CD4-positive, alpha-beta T cell treated with Interleukin-4 for 1 hour (primary cell): ENCODE results near the gene CYP2A6.

Experiments
- DNase-seq, 2 donors: peaks; one replicate each; pipeline ENCODE4 v3.0.0-alpha.2; 2020 to 2022

Gene CYP2A6

DNA sequence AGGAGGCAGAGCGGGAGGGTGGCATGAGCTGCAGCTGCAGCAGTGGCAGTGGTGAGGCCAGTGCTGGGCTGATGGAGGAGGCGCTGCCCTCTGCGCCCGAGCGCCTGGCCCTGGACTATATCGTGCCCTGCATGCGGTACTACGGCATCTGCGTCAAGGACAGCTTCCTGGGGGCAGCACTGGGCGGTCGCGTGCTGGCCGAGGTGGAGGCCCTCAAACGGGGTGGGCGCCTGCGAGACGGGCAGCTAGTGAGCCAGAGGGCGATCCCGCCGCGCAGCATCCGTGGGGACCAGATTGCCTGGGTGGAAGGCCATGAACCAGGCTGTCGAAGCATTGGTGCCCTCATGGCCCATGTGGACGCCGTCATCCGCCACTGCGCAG lies 49.3 kb downstream of the CYP2A6 start:
- no peak for DNase-seq

DNA sequence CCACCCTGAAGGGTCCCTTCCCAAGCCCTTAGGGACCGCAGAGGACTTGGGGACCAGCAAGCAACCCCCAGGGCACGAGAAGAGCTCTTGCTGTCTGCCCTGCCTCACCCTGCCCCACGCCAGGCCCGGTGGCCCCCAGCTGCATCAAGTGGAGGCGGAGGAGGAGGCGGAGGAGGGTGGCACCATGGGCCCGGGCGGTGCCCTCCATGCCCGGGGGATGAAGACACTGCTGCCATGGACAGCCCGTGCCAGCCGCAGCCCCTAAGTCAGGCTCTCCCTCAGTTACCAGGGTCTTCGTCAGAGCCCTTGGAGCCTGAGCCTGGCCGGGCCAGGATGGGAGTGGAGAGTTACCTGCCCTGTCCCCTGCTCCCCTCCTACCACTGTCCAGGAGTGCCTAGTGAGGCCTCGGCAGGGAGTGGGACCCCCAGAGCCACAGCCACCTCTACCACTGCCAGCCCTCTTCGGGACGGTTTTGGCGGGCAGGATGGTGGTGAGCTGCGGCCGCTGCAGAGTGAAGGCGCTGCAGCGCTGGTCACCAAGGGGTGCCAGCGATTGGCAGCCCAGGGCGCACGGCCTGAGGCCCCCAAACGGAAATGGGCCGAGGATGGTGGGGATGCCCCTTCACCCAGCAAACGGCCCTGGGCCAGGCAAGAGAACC lies 49.8 kb downstream of the CYP2A6 start:
- DNase-seq: no peak

DNA sequence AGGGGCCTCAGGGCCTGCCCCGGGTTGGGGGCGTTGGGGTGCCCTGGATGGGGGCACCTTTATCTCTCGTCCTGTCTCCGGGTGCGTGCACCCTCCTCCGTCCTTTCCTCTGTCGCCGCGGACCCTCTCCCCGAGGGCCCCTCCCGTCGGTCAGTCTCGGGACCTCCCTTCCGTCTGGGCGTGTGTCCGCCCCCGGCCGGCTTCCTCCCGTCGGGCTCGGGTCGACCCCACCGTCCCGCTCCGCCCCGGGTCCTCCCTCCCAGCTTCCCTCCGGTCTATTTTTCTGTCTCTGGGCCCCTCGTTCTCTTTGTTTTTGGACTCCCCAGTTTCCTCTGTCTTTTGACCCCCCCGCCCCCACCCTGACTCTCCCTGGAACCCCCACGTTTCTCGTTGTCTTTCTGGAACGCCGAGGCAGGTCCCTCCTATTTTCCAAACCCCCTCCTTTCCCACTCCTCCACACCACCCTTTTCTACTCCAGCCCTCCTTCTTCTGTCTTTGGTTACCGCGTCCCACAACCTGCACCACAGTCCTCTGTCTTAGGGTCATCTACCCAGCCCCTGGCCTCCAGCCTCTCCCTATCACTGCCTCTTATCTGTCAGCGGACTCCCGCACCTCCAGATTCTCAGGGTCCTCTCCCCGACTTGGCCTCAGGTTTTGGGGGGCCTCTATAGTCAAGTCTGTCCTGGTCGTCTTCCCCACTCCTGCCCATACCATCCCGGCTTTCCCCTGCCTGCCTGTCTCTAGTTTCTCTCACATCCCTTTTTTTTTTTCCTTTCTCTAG lies 50.5 kb downstream of the CYP2A6 start:
- DNase-seq: no peak

DNA sequence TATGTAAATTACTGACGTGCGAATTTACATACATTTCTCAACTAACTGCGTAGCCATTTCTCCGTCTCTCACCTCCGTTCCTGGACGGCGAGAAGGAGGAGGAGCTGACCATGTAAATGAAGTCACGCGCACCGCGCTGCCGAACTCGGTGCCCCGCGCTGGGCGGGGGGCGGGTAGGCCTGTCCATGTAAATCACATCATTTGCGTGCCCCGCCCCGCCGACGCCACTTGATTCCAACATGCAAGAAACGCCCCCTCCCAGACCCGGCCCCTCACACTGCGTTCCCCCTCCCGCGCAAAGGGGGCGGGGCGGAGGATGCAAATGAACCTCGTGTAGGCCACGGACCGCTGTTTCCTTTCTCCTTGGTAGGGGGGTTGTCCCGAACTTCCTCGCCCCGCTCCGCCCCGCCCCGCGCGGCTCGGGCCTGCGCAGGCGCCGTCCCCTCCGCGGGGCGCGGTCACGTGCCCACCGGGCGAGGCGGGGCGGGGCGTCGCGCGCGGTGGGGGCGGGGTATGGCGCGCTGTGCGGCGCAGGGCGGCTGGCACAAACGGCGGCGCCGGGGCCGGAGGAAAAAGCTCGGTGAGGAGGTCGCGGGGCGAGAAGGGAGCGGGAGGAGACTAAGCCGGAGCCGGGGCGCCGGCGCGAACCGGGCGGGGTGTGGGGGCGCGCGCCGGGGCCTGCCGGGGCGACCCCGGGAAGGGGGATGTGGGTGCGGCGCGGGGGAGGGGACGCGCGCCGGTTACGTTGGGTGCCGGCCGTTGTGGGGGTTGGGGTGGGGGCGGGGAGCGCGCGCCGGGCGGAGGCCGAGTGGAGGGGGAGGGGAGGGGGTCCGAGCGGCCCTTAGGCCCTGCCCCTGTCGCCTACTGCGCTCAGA lies 51.3 kb downstream of the CYP2A6 start, which contains the start of gene EGLN2:
EGLN2 (plus strand) TSS at position 509 of the 875 bp plus-strand sequence. CDS start 1,382 bp downstream, outside the sequence.
- DNase-seq: peak; percentile 100

DNA sequence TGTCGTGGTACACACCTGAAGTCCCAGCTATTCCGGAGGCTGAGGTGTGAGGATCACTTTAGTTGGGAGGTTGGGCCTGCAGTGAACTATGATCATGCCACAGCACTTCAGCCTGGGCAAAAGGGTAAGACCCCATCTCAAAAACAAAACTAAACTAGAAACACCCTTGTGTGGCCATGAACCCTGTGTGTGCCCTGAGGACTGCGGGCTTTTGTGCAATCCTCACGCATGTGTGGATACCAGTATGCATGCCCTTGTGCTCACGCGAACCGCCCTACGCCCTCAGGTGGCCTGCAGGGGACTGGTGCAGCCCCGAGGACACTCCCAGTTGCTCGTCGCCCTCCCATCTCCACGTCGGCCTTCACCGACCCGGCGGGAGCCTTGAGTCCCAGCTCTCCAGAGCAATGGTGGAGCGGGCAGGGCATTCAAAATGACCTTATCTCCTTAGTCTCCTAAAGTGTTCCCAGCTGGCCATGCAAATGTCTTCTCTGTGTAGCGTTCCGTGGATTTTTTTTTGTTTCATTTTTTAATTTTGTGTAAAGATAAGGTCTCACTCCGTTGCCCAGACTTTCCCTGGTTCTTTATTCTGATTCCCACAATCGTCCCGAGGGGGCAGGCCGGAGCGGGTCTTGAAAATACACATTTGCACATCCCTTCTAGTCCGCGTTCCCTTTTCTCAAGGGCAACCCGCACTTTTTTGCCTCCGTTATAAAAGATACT lies 52.1 kb downstream of the CYP2A6 start:
- DNase-seq: peak; percentile 76 to 81

DNA sequence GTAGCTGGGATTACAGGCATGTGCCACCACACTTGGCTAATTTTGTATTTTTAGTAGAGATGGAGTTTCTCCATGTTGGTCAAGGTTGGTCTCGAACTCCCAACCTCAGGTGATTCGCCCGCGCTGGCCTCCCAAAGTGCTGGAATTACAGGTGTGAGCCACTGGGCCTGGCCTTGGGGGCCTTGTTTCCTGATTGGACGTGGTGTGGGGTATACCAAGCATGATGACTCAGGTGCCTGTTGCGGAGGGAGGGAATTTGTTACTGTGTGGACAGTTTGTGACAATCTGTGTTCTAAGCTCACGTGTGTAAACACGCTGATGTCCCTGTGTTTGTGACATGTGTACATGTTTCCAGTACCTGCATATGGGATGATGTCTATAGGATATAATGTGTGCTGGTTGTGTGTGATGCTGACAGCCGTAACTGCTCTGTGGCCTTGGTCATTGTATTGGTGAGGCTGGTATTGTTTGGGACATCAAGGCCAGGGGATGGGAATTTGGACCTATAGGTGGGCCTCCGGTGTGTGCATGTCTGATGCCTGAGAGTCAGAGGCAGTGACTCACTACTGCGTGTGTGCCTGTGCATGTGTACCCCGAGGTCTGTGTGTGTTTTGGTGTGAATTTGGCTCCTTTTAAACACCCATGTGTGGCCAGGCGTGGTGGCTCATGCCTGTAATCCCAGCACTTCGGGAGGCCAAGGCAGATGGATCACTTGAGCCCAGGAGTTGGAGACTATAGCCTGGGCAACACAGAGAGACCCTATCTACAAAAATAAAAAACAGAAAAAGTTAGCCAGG lies 52.9 kb downstream of the CYP2A6 start:
- no peak for DNase-seq
